T-cell (primary cell): Measurements from ENCODE around the gene FAM156B. TPM values are rescaled to one million over a fixed set of nuclear protein-coding genes. Genes with fewer than 3 reads are reported as not detected.
"Not testable (repeated sequence)": the region's sequence is repeated elsewhere in the genome, so short reads cannot be mapped to it uniquely, and the experiment has no call there.

Source experiments
- ATAC-seq, 4 experiments: fragments of 200-7000 bp in 3 of 4; fragments of 150-1000 bp in 1 of 4; cut with Tn5 transposase; replicated peaks in 1 of 4; 1 replicate in 3 of 4; 2 replicates in 1 of 4; pipeline ENCODE4 v1.10.0; 2021; ENCODE audit warnings: moderate library complexity in 3 of 4, mild to moderate bottlenecking in 2 of 4, moderate number of reproducible peaks in 1 of 4
- CTCF ChIA-PET, 2 donors: fragments of 300-600 bp; sonication (Branson Sonifier 250); formaldehyde crosslinking; loops; one replicate each; lab custom pipeline; 2022; ENCODE audit warnings: antibody characterized with exemption in 2 of 2; lab: Charles Lee
- POLR2A ChIA-PET, 2 donors: fragments of 300-600 bp; sonication (Branson Sonifier 250); formaldehyde crosslinking; loops; one replicate each; lab custom pipeline; 2022; ENCODE audit warnings: antibody characterized with exemption in 2 of 2; lab: Charles Lee
- DNase-seq, 35 experiments: peaks; one replicate each; pipeline versions ENCODE4 v3.0.0 to v3.0.0-alpha.2; 2013 to 2023
- H3K27ac ChIP-seq: one replicate; pipeline ENCODE4 v1.5.1; 2013; ENCODE audit warnings: low read length
- H3K27me3 ChIP-seq, 2 experiments: replicated peaks in 1 of 2; 1 replicate in 1 of 2; 2 replicates in 1 of 2; pipeline versions ENCODE4 v1.6.1 to v1.7.0; 2013; ENCODE audit warnings: low read length in 1 of 2, mixed read lengths in 1 of 2; ENCODE audit not compliant: control insufficient read depth in 2 of 2, insufficient read depth in 2 of 2; ENCODE audit errors: extremely low read depth in 1 of 2
- H3K36me3 ChIP-seq, 2 donors: 1 replicate in 1 of 2; 2 replicates in 1 of 2; pipeline versions ENCODE4 v1.6.1 to v1.7.0; 2013; ENCODE audit warnings: low read length in 1 of 2; ENCODE audit not compliant: control insufficient read depth in 2 of 2, insufficient read depth in 1 of 2; ENCODE audit errors: extremely low read depth in 1 of 2
- H3K4me1 ChIP-seq, 2 experiments: 1 replicate in 1 of 2; 2 replicates in 1 of 2; pipeline versions ENCODE4 v1.6.1 to v1.7.0; 2013; ENCODE audit warnings: low read length in 2 of 2, mixed read lengths in 1 of 2; ENCODE audit not compliant: insufficient read depth in 2 of 2, control insufficient read depth in 1 of 2; ENCODE audit errors: extremely low read depth in 1 of 2
- H3K4me3 ChIP-seq, 2 donors: 1 replicate in 1 of 2; 2 replicates in 1 of 2; pipeline versions ENCODE4 v1.5.1 to v1.7.0; 2013; ENCODE audit warnings: mild to moderate bottlenecking in 2 of 2, low read length in 1 of 2, moderate library complexity in 1 of 2; ENCODE audit not compliant: control insufficient read depth in 1 of 2; ENCODE audit errors: extremely low read depth in 1 of 2
- H3K9me3 ChIP-seq: 2 replicates; pipeline ENCODE4 v1.7.0; 2013
- H3K27ac Mint-ChIP-seq, 2 donors: one replicate each; pipeline ENCODE4 v1.8.0; 2020 to 2021; ENCODE audit warnings: mild to moderate bottlenecking in 2 of 2, mixed read lengths in 2 of 2
- H3K27me3 Mint-ChIP-seq, 2 donors: one replicate each; pipeline ENCODE4 v1.8.0; 2021 to 2022; ENCODE audit warnings: mixed read lengths in 2 of 2
- H3K36me3 Mint-ChIP-seq: one replicate; pipeline ENCODE4 v1.8.0; 2021; ENCODE audit warnings: mixed read lengths
- H3K4me1 Mint-ChIP-seq, 3 donors: one replicate each; pipeline ENCODE4 v1.8.0; 2020 to 2022; ENCODE audit warnings: mixed read lengths in 3 of 3, mild to moderate bottlenecking in 1 of 3
- H3K4me3 Mint-ChIP-seq, 3 donors: one replicate each; pipeline ENCODE4 v1.8.0; 2020 to 2022; ENCODE audit warnings: mild to moderate bottlenecking in 3 of 3, mixed read lengths in 3 of 3, moderate library complexity in 3 of 3
- H3K9me3 Mint-ChIP-seq, 3 donors: one replicate each; pipeline ENCODE4 v1.8.0; 2020 to 2022; ENCODE audit warnings: mixed read lengths in 3 of 3
- WGBS: methylation state at CpG from one replicate; pipeline ENCODE4 v1.1.5; 2013; ENCODE audit warnings: missing lambda C conversion rate; ENCODE audit not compliant: insufficient coverage; 5-methylcytosine and 5-hydroxymethylcytosine counted together
- total RNA-seq, 35 experiments: library from RNA in 6 of 35; stranded (reverse) in 6 of 35; fragments of 120-200 nt in 1 of 35; gene quantifications; one replicate each; pipeline versions ENCODE4 v1.2.1 to v1.2.4 and lab custom pipeline; 2013 to 2026

Gene FAM156B
- total RNA-seq, 5 donors from 2014 or later (not counting 1 experiment from before 2014, with no cell fraction given) = 2.7 to 12.4 (median 7.4) TPM

DNA sequence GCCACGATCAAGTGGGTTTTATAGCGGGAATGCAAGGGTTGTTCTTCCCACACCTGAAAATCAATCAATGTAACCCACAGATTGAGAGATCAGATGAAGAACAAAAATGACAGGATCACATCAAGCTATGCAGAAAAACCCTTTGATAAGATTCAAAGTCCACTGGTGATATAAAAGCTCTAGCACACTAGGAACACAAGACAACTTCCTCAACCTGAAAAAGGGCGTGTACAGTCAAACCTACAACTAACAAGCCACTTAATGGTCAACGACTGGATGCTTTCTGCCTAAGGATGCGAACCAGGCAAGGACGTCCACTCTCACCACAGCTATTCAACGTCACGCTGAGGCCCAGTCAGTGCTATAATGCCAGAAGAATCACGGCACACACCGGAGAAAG, 52.8 kb downstream of the FAM156B start:
- H3K27ac ChIP-seq, POLR2A ChIA-PET, DNase-seq, H3K36me3 Mint-ChIP-seq, H3K4me1 ChIP-seq, H3K4me3 ChIP-seq, H3K4me3 Mint-ChIP-seq, H3K9me3 ChIP-seq, CTCF ChIA-PET, H3K9me3 Mint-ChIP-seq, H3K4me1 Mint-ChIP-seq, H3K27me3 Mint-ChIP-seq, H3K27ac Mint-ChIP-seq, H3K27me3 ChIP-seq, ATAC-seq, H3K36me3 ChIP-seq: not testable (repeated sequence)
- no CpG with 5 or more reads among the region's 10 CpGs for WGBS

Other genes with a start within 250 kb of the FAM156B start
- not detected for gene SSX7, start 242.4 kb upstream of the FAM156B start, total RNA-seq
- gene SSX2, start 190.2 kb upstream of the FAM156B start, total RNA-seq = not detected
- gene SSX2B, start 146.1 kb upstream of the FAM156B start, total RNA-seq = not detected
- gene SPANXN5, start 99.9 kb upstream of the FAM156B start, total RNA-seq = not detected
- gene XAGE5, start 86.0 kb upstream of the FAM156B start, total RNA-seq = not detected
- gene XAGE3, start 29.2 kb upstream of the FAM156B start, total RNA-seq = not detected
- gene FAM156A, start 61.2 kb downstream of the FAM156B start, total RNA-seq = 10 to 100 TPM; 16.5 to 23.0 (median 17.8) TPM
- gene GPR173, start 151.5 kb downstream of the FAM156B start, total RNA-seq = under 1 TPM in 4 of 5 donors, not detected in 1; 0.12 to 0.50 (median 0.17) TPM
- 100 to 1,000 TPM; 126 to 253 (median 141) TPM for gene TSPYL2, start 185.0 kb downstream of the FAM156B start, total RNA-seq
- 10 to 100 TPM; 14.9 to 21.2 (median 17.0) TPM for gene KANTR, start 196.8 kb downstream of the FAM156B start, total RNA-seq